Right hindlimb (tissue), 1 donor: ENCODE results near the gene CDCA5.

Source experiments
- DNase-seq: peaks from one replicate; pipeline ENCODE4 v3.0.0-alpha.2; 2018

CDCA5 gene

DNA sequence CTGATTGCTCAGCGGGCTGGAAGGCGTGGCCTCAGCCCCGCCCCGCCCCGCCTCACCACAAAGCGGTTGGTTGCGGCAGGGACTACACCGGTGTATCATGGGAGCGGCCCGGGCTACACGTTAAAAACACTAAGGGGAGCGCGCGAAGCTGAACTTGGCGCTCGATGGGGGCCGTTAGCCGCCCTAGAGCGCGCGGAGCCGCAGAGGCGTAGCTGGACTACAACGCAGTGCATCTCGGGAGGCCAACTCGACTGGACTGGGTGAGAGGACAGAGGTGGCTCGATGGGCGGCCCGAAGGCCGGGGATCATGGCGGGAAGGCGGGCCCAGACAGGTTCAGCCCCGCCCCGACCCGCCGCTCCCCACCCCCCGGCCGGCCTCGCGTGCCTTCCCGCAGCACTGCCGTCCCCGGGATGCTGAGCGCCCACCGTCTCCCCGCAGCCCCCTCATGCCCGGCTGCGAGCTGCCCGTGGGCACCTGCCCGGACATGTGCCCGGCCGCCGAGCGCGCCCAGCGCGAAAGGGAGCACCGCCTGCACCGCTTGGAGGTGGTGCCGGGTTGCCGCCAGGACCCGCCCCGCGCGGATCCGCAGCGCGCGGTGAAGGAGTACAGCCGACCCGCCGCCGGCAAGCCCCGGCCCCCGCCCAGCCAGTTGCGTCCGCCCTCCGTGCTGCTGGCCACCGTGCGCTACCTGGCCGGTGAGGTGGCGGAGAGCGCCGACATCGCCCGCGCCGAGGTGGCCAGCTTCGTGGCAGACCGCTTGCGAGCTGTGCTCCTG, 42.8 kb downstream of the CDCA5 start, which contains the start of gene SAC3D1:
Gene SAC3D1, plus strand, starts transcription at position 364 of the 776 bp plus-strand sequence. Its CDS starts 83 bp downstream, at position 447.
- DNase-seq = peak; percentile 94

DNA sequence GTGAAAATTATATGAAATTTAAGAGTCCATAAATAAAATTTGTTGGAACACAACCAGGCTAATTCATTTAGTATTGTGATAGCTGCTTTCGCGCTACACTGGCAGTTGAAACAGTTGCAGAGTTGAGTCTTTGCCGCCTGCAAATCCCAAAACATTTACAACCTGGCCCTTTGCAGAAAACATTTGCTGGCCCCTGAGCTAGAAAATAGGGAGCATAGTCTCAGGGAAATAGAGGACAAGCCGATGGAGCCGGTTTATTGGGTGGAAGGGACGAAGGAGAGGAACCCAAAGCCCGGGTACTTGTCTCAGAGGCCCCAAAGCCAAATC, 43.4 kb downstream of the CDCA5 start:
- no peak for DNase-seq

DNA sequence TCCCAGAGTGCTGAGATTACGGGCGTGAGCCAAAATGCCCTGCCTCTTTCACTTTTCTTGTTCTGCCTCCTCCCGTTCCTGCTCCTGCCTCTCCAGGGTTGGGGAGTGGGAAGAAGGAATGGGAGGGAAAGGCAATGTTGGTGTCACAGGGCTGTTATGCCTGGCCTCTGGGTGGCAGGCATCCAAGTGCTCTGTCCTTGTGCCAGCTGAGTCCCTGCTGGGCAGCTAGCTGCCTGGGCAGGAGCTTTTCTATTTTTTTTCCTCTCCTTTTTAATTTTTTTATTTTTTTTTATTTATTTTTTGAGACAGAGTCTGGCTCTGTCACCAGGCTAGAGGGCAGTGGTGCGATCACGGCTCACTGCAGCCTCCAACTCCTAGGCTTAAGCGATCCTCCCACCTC, 46.9 kb downstream of the CDCA5 start:
- DNase-seq = no peak

DNA sequence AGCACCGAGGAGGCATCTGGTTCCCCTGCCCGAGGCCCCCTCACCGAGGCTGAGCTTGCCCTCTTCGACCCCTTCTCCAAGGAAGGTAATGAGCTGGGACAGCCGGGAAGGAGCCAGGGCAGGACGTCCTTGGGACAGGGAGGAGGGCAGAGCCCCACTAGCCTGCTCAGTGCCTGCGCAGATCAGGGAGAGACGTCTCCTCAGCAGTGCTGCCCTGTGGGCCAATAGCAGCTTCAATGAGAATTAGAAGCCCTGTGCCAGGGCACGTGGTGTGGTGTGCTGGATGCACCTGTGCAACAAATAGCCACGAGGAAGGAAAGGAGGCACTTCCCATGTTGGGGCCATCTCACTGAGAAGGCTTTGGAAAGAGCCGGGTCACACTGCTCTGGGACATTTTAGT, 48.3 kb downstream of the CDCA5 start:
- no peak for DNase-seq

DNA sequence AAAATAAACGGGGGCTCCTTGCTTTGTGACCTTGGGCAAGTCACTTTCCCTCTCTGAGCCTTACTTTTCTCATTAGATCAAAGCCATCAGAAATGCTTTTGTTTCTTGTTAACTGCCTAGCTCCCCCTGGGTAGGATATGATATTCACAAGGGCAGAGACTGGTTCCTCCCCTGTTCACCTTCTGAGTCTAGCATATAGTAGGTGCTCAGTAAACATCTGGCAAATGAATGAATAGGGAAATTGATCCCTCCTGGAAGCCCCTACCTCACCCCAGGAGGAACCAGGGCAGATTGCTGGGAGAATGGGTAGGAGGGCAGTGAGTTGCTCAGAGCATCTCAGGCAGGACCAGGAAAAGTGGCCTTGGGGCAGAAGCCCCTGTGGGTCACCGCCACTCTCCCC, 49.4 kb downstream of the CDCA5 start:
- DNase-seq = no peak

DNA sequence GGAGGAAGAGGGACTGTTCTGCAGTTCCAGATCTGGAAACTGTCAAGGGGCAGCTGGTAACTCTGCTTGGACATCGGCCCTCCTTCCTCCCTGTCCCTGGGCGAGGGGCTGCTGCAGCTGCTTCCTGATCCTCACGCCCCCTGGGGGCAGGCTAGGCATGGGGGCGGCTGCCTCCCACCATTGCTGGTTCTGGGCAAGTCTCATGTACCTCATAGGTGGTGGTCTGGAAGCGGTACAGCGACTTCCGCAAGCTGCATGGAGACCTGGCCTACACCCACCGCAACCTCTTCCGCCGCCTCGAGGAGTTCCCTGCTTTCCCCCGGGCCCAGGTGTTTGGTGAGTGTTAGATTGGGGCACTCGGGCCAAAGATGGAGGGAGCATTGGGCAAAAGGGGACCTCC, 51.6 kb downstream of the CDCA5 start:
- no peak for DNase-seq
